Loucy (cell line): ENCODE data around the gene BBX.

Source experiments
- H2AFZ ChIP-seq: fragments of 200-600 bp; sonication (generic); 2 replicates; pipeline ENCODE4 v1.6.0; 2016; ENCODE audit warnings: antibody characterized with exemption, mild to moderate bottlenecking, low read length, moderate library complexity
- H3F3A ChIP-seq: fragments of 200-600 bp; 2 replicates; pipeline ENCODE4 v1.6.0; 2016; ENCODE audit warnings: antibody characterized with exemption, low read depth, mild to moderate bottlenecking
- H3K27me3 ChIP-seq: fragments of 200-600 bp; sonication (generic); 2 replicates; pipeline ENCODE4 v1.6.1; 2014; ENCODE audit warnings: low read length, mild to moderate bottlenecking; ENCODE audit not compliant: insufficient read depth, poor library complexity, severe bottlenecking
- H3K36me3 ChIP-seq: fragments of 200-600 bp; sonication (generic); 2 replicates; pipeline ENCODE4 v1.6.1; 2016; ENCODE audit warnings: low read length; ENCODE audit not compliant: insufficient read depth
- H3K4me1 ChIP-seq: fragments of 200-600 bp; sonication (generic); 2 replicates; pipeline ENCODE4 v1.5.1; 2014; ENCODE audit warnings: low read length, mild to moderate bottlenecking; ENCODE audit not compliant: insufficient read depth, poor library complexity, severe bottlenecking
- H3K4me2 ChIP-seq: fragments of 200-600 bp; sonication (generic); 2 replicates; pipeline ENCODE4 v1.6.0; 2014; ENCODE audit warnings: antibody characterized with exemption, low read length, low read depth, mild to moderate bottlenecking; ENCODE audit not compliant: poor library complexity, severe bottlenecking
- H3K4me3 ChIP-seq: fragments of 200-600 bp; sonication (generic); 2 replicates; pipeline ENCODE4 v1.5.1; 2014; ENCODE audit warnings: low read length, mild to moderate bottlenecking, mixed read lengths; ENCODE audit not compliant: poor library complexity, severe bottlenecking
- H3K79me2 ChIP-seq: fragments of 200-600 bp; sonication (generic); 2 replicates; pipeline ENCODE4 v1.6.1; 2014; ENCODE audit warnings: low read length; ENCODE audit not compliant: insufficient read depth
- H3K9ac ChIP-seq: fragments of 200-600 bp; sonication (generic); 2 replicates; pipeline ENCODE4 v1.6.0; 2014; ENCODE audit warnings: mild to moderate bottlenecking, low read depth, low read length, moderate library complexity; ENCODE audit not compliant: poor library complexity, severe bottlenecking
- H3K9me2 ChIP-seq: fragments of 200-600 bp; sonication (generic); replicated peaks from 2 replicates; pipeline ENCODE4 v1.6.1; 2016; ENCODE audit warnings: low read depth, low read length, mixed read lengths
- H3K9me3 ChIP-seq: fragments of 200-600 bp; sonication (generic); 2 replicates; pipeline ENCODE4 v1.6.1; 2014; ENCODE audit warnings: mild to moderate bottlenecking, antibody characterized with exemption, low read length, low read depth; ENCODE audit not compliant: insufficient read depth
- H4K20me1 ChIP-seq: fragments of 200-600 bp; sonication (generic); 2 replicates; pipeline ENCODE4 v1.6.0; 2014; ENCODE audit warnings: antibody characterized with exemption, low read length, mild to moderate bottlenecking; ENCODE audit not compliant: insufficient read depth, poor library complexity, severe bottlenecking
- CTCF ChIP-seq: fragments of 200-600 bp; sonication (generic); conservative IDR thresholded peaks from 2 replicates; pipeline ENCODE4 v1.5.1; 2014; ENCODE audit warnings: mild to moderate bottlenecking, antibody characterized with exemption, low read length
- EZH2phosphoT487 ChIP-seq: fragments of 200-600 bp; IDR thresholded peaks from 2 replicates; pipeline ENCODE4 v1.6.1; 2018; ENCODE audit warnings: antibody characterized with exemption, mild to moderate bottlenecking, moderate library complexity, borderline replicate concordance

BBX gene

GRCh38 chr3:107669669-107670068 is 146.9 kb downstream of the BBX start:
- no peak overlapping the region for H3K9ac ChIP-seq
- H4K20me1 ChIP-seq, result no peaks in the 10 kb centered on the region
- no peaks in the 10 kb centered on the region for H3K36me3 ChIP-seq
- no peak overlapping the region for H3K4me2 ChIP-seq
- H3K27me3 ChIP-seq, result no peaks in the 10 kb centered on the region
- H3K9me2 ChIP-seq, result no peaks in the 10 kb centered on the region
- TF ChIP-seq EZH2phosphoT487 (no peak), CTCF (no peak)
- peaks cover 31% of the 10 kb centered on the region; the same call in 1 of the 2 replicates for H3K79me2 ChIP-seq
- H3F3A ChIP-seq, result no peaks in the 10 kb centered on the region
- peaks cover 11% of the 10 kb centered on the region for H3K4me1 ChIP-seq
- no peak overlapping the region for H3K4me3 ChIP-seq
- H2AFZ ChIP-seq, result no peak overlapping the region
- H3K9me3 ChIP-seq, result no peaks in the 10 kb centered on the region

DNA sequence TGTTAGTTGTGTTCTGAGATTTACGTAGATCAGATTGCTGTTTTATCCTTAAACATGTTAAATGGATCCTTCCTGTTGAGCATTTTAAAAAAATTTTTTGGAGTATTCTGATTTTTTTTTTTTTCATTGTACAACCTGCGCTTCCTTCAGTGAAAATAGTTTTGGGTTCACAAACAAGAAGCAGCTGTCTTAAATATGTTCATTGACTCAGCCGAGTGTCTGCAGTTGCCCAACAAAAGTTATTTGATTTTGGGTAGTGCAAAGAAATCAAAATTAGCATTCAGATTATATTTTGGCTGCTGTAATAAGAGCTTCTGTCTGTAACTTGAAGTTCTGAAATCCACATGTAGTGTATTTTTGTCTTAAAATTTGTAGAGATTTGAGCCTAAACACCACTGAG is 148.2 kb downstream of the BBX start:
- Histone ChIP-seq H3K9me3 (no peaks in the 10 kb centered on the region), H3K27me3 (no peaks in the 10 kb centered on the region), H3K9me2 (no peaks in the 10 kb centered on the region), H3K4me2 (no peak overlapping the region), H3K36me3 (no peaks in the 10 kb centered on the region), H4K20me1 (no peaks in the 10 kb centered on the region), H3F3A (no peaks in the 10 kb centered on the region), H3K4me1 (peaks cover 15% of the 10 kb centered on the region), H3K79me2 (peaks cover 25% of the 10 kb centered on the region; the same call in 1 of the 2 replicates), H2AFZ (no peak overlapping the region), H3K9ac (no peak overlapping the region), H3K4me3 (no peak overlapping the region)
- TF ChIP-seq CTCF, result no peak
- TF ChIP-seq EZH2phosphoT487, result no peak

- Histone ChIP-seq H3K4me3 (no peak overlapping the region), H3K4me1 (peaks cover 12% of the 10 kb centered on the region), H3F3A (no peaks in the 10 kb centered on the region), H3K36me3 (no peaks in the 10 kb centered on the region), H3K9me3 (no peaks in the 10 kb centered on the region), H3K79me2 (peaks cover 7% of the 10 kb centered on the region; the same call in 1 of the 2 replicates), H3K9ac (no peak overlapping the region), H2AFZ (no peak overlapping the region), H3K4me2 (no peak overlapping the region), H3K9me2 (no peaks in the 10 kb centered on the region), H4K20me1 (peaks cover 9% of the 10 kb centered on the region), H3K27me3 (no peaks in the 10 kb centered on the region)
- TF ChIP-seq CTCF (no peak), EZH2phosphoT487 (no peak)
These were observed 151.6 kb downstream of the BBX start for GRCh38 chr3:107674371-107674770.
